Gastrocnemius medialis (tissue), 4 donors: ENCODE results near the gene SCGB1C2.
"Not testable (repeated sequence)": the region's sequence is repeated elsewhere in the genome, so short reads cannot be mapped to it uniquely, and the experiment has no call there.

Experiments used
- POLR2A ChIP-seq, 2 donors: fragments of 450-650 bp; IDR thresholded peaks; one replicate each; pipeline ENCODE4 v1.6.1; 2017; ENCODE audit warnings: antibody characterized with exemption in 2 of 2, mild to moderate bottlenecking in 2 of 2, moderate library complexity in 2 of 2
- TF ChIP-seq, protein P1 (sequence below), 5 experiments: fragments of 450-650 bp in 3 of 5; fragments of 200-600 bp in 2 of 5; sonication (generic) in 2 of 5; IDR thresholded peaks in 4 of 5; conservative IDR thresholded peaks in 1 of 5; 1 replicate in 4 of 5; 2 replicates in 1 of 5; pipeline ENCODE4 v1.5.1; 2016 to 2019; ENCODE audit warnings: antibody characterized with exemption in 5 of 5, mild to moderate bottlenecking in 3 of 5, moderate library complexity in 3 of 5

DNA sequence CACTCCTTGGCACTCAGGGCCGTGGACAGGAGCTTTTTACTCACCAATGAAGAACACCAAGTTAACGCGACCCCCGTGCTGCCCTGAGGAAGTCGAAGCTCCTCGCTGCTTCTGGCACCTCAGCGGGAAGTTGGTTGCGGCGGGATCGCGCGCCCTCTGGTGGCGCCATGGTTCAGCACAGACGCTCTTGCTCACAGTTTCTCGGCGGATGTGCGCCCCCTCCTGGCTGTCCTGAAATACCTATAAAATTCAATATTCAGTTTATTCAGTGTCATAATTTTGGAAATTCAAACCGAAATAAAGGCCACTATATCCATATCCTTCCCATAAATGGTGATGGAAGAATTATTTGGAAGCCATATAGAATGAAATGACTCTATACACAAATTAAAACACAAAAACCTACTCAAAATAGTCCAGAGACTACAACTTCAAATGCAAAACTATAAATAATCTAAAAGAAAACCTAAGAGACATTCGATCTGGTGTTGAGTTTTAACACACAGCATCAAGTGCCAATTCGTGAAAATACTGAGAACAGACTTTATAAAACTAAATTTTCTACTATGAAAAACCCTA lies 18.9 kb upstream of the SCGB1C2 start:
- TF ChIP-seq, protein P1, sequence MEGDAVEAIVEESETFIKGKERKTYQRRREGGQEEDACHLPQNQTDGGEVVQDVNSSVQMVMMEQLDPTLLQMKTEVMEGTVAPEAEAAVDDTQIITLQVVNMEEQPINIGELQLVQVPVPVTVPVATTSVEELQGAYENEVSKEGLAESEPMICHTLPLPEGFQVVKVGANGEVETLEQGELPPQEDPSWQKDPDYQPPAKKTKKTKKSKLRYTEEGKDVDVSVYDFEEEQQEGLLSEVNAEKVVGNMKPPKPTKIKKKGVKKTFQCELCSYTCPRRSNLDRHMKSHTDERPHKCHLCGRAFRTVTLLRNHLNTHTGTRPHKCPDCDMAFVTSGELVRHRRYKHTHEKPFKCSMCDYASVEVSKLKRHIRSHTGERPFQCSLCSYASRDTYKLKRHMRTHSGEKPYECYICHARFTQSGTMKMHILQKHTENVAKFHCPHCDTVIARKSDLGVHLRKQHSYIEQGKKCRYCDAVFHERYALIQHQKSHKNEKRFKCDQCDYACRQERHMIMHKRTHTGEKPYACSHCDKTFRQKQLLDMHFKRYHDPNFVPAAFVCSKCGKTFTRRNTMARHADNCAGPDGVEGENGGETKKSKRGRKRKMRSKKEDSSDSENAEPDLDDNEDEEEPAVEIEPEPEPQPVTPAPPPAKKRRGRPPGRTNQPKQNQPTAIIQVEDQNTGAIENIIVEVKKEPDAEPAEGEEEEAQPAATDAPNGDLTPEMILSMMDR (IDR thresholded peaks at IDR 0.05 in 4 of 5, conservative IDR thresholded peaks at IDR 0.05 in 1 of 5) = peak in 2 of 5 experiments; percentile 27 to 44
- not testable (repeated sequence) for TF ChIP-seq POLR2A (IDR thresholded peaks at IDR 0.05)
